HG03025 (cell line): Measurements from ENCODE around the gene CYP11A1.

Experiments used
- ATAC-seq: cut with Tn5 transposase; IDR thresholded peaks from one replicate; pipeline ENCODE4 v1.9.1; 2021; ENCODE audit warnings: mild to moderate bottlenecking, moderate library complexity; ENCODE audit not compliant: unreplicated experiment, low FRiP score

The CYP11A1 gene

GRCh38 chr15:74367296-74367854, at the start of gene CYP11A1:
Gene CYP11A1, minus strand, starts transcription at chr15:74367646. Its CDS starts 61 bp downstream, at chr15:74367585.
- ATAC-seq = no peak

GRCh38 chr15:74417225-74417624, 49.8 kb upstream of the CYP11A1 start:
- ATAC-seq = no peak

- ATAC-seq = no peak
Observed at GRCh38 chr15:74415966-74416916, 48.8 kb upstream of the CYP11A1 start.

- no peak for ATAC-seq
Observed at GRCh38 chr15:74414603-74415338, 47.3 kb upstream of the CYP11A1 start.

- no peak for ATAC-seq
Observed at GRCh38 chr15:74414081-74414580, 46.7 kb upstream of the CYP11A1 start.

GRCh38 chr15:74413350-74414080, 46.1 kb upstream of the CYP11A1 start:
- no peak for ATAC-seq

- no peak for ATAC-seq
Observed at GRCh38 chr15:74412159-74412558, 44.7 kb upstream of the CYP11A1 start.

- ATAC-seq = no peak
Observed at GRCh38 chr15:74411686-74412085, 44.2 kb upstream of the CYP11A1 start.

GRCh38 chr15:74410502-74410901, 43.1 kb upstream of the CYP11A1 start:
- ATAC-seq = no peak

- ATAC-seq = no peak
Observed at GRCh38 chr15:74409225-74409624, 41.8 kb upstream of the CYP11A1 start.

- no peak for ATAC-seq
Observed at GRCh38 chr15:74408815-74409214, 41.4 kb upstream of the CYP11A1 start.

- ATAC-seq = no peak
Observed at GRCh38 chr15:74408385-74408784, 40.9 kb upstream of the CYP11A1 start.

- no peak for ATAC-seq
Observed at GRCh38 chr15:74406992-74407705, 39.7 kb upstream of the CYP11A1 start.

- ATAC-seq = no peak
Observed at GRCh38 chr15:74406517-74406916, 39.1 kb upstream of the CYP11A1 start.

GRCh38 chr15:74405823-74406222, 38.4 kb upstream of the CYP11A1 start:
- ATAC-seq = no peak

GRCh38 chr15:74403991-74404563, 36.6 kb upstream of the CYP11A1 start:
- no peak for ATAC-seq

- ATAC-seq = no peak
Observed at GRCh38 chr15:74403588-74403919, 36.1 kb upstream of the CYP11A1 start.

- no peak for ATAC-seq
Observed at GRCh38 chr15:74402873-74403587, 35.6 kb upstream of the CYP11A1 start.

- no peak for ATAC-seq
Observed at GRCh38 chr15:74402337-74402841, 34.9 kb upstream of the CYP11A1 start.
